Suppressor macrophage treated with lipopolysaccharide for 1 hour (primary cell): Measurements from ENCODE around the gene RERGL.
"Not testable (repeated sequence)": the region's sequence is repeated elsewhere in the genome, so short reads cannot be mapped to it uniquely, and the experiment has no call there.

Experiments used
- DNase-seq, 3 donors: peaks; one replicate each; pipeline ENCODE4 v3.0.0-alpha.2; 2020 to 2022

Gene RERGL

DNA sequence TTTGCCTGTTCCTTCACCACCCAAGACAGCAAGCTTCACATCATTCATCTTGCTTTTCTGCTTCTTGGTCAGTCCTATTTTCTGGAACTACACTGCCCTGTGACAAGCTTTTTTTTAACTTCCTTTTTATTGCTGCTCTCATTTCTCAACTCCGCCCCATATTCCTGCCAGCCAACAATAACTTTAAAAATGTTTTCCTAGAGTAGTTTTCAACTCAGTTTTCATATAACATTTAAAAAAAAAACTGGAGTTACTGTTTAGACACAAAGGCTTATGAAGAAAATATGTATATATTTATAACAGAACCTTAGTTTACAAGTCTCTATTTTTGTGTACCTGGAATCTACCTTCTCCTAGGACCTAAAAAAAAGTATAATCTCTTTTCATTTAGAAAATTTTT lies at the start of gene RERGL:
RERGL (minus strand) TSS at position 101 of the 400 bp plus-strand sequence; CDS start at position 48, 53 bp downstream.
- no peak for DNase-seq

GRCh38 chr12:18139254-18139653 lies 49.3 kb upstream of the RERGL start:
- peak in 2 of 3 donors; percentile 18 to 31 for DNase-seq

DNA sequence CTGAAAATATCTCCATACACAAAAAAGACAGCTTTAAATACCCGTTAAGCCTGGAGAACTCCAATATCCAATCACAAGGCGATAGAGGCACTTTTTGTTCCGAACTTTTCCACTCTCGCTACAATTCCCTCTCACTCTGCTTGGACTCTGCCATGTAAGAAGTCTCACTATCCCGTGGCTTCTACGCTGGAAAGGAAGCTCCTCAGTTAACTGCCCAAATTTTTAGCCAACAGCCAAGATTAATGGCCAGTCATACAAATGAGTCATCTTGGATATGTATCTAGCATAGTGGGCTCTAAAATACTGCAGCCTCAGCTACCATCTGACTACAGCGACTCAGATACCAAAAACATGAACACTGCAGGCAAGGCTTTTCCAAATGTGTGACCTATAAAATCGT lies 45.5 kb upstream of the RERGL start:
- DNase-seq = no peak

DNA sequence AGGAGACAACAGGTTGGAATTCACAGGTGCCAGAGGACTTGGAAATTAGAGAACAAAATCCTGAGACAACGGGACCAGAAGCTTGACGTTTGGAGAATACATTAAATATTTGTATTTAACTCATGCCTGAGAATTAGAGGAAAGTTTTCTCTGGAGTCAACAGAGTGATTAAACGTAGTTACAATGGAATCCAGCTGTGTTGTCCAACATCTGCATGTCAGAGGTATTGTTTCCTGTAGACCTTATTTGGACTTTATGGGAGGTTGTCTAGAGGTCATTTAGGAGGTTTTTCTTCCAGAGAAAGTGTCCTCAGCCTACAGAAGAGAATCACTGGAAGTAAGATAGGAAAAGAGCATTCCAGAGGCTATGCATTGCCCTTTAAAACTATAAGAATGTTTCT lies 45.1 kb upstream of the RERGL start:
- DNase-seq = no peak

GRCh38 chr12:18130851-18131250 lies 40.9 kb upstream of the RERGL start:
- no peak for DNase-seq

- DNase-seq = peak in 1 of 3 donors; percentile 5
These were observed 33.7 kb upstream of the RERGL start for GRCh38 chr12:18123707-18124106.

GRCh38 chr12:18120899-18121298 lies 30.9 kb upstream of the RERGL start:
- no peak for DNase-seq

- no peak for DNase-seq
These were observed 18.6 kb upstream of the RERGL start for GRCh38 chr12:18108611-18109010.

GRCh38 chr12:18103624-18104023 lies 13.6 kb upstream of the RERGL start:
- no peak for DNase-seq

GRCh38 chr12:18101043-18101442 lies 11.1 kb upstream of the RERGL start:
- DNase-seq = no peak

DNA sequence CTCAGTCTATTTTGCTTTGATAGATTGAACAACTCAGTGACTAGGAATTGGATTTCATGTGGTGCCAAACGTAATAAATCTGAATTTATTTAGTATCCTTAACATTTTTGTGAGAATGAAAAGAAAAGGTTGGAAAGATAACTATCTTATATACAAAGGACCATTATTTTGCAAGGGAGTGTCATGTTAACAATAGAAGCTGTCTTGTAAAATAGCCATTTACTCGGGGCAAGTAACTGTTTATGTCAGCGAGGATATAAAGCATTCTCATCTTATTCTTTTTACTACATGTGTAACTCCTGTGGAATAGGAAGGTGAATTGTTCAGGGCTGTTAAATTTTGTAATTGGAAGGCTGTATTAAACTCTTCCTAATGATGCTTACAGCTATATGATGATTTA lies 5.9 kb downstream of the RERGL start:
- DNase-seq = no peak

GRCh38 chr12:18079541-18080246 lies 10.3 kb downstream of the RERGL start:
- no peak for DNase-seq

- no peak for DNase-seq
These were observed 16.0 kb downstream of the RERGL start for GRCh38 chr12:18074001-18074400.

DNA sequence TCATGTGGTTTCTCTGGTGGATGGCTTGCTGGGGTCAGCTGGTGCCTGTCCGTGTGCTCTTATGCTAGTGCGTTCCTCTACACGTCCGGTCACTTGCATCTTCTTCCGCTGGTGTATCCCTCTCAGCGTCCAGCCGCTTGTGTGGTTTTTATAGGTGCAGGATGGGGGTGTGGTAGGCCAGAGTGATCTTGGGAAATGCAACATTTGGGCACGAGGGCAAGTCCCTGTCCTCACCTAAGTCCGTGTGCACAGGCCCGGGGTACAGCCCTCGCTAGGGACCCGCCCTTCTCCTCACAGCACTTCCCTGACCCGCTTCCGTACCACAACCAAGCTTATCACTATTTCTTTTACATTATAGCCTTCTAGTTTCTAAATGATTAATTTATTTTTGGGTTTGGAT lies 17.3 kb downstream of the RERGL start:
- no peak for DNase-seq

GRCh38 chr12:18071336-18071735 lies 18.7 kb downstream of the RERGL start:
- no peak for DNase-seq

- DNase-seq = no peak
These were observed 21.6 kb downstream of the RERGL start for GRCh38 chr12:18068355-18068754.

DNA sequence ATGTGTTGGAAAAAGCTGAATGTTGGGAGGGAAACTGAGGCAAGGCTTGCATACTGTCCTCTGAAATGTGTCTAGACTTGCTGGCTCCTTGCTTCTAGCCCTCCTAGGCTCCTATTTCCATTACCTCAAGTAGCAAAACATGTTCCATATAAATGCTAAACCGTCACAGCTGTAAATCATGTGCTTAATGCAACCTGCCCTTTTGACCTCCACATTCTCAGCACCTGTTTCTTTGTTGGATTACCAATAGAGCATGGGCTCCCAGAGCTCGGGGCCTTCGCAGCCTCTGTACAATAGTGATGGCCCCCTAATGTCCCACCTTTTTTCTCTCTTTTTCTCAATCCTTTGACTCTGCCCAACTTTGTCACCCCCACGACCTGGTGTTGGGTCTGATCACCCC lies 23.3 kb downstream of the RERGL start:
- DNase-seq = no peak

DNA sequence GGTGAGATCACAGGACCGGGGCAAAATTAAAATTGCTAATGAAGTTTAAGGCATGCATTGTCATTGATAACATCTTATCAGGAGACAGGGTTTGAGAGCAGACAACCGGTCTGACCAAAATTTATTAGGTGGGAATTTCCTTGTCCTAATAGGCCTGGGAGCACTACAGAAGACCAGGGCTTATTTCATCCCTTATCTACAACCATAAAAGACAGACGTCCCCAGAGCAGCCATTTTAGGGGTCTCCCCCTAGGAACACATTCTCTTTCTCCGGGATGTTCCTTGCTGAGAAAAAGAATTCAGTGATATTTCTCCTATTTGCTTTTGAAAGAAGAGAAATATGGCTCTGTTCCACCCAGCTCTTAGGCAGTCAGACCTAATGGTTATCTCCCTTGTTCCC lies 27.1 kb downstream of the RERGL start:
- not testable (repeated sequence) for DNase-seq

DNA sequence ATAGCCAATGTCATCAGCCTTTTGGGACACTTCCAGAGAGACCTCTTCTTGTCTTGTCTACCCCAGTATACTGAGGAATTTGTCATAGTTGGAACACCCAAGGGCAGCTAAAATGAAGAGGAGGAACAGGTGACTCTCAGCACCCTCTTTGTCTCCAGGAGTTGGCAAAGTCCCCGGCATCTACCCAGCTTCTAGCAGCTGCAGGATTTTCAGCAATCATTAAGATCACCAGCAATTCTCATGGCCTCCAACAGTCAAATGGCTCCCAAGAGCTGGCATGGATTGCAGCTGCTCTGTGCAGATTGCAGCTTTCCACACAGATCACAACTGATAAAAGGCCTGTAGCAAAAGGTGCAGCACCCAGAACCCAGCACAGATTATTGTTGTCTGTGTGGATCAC lies 32.9 kb downstream of the RERGL start:
- no peak for DNase-seq

- DNase-seq = no peak
These were observed 34.9 kb downstream of the RERGL start for GRCh38 chr12:18054925-18055619.

- no peak for DNase-seq
These were observed 44.5 kb downstream of the RERGL start for GRCh38 chr12:18045446-18045992.

DNA sequence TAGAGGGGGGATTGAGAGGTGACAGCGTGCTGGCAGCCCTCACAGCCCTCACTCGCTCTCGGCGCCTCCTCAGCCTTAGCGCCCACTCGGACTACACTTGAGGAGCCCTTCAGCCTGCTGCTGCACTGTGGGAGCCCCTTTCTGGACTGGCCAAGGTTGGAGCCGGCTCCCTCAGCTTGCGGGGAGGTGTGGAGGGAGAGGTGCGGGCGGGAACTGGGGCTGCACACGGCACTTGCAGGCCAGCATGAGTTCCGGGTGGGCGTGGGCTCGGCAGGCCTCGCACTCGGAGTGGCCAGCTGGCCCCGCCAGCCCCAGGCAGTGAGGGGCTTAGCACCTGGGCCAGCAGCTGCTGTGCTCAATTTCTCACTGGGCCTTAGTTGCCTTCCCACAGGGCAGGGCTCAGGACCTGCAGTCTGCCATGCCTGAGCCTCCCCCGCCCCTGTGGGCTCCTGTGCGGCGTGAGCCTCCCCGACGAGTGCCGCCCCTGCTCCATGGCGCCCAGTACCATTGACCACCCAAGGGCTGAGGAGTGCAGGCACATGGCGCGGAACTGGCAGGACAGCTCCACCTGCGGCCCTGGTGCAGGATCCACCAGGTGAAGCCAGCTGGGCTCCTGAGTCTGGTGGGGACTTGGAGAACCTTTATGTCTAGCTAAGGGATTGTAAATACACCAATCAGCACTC lies 49.8 kb downstream of the RERGL start:
- not testable (repeated sequence) for DNase-seq
